Neural cell (in vitro differentiated cells): ENCODE data around the gene SUFU. TPM values are rescaled to one million over a fixed set of nuclear protein-coding genes. Genes with fewer than 3 reads are reported as not detected.

Source experiments
- H2AFZ ChIP-seq: fragments of 200-600, 300-800 bp; sonication (generic), shearing (Covaris generic); 2 replicates; pipeline ENCODE4 v1.6.0; 2014; ENCODE audit warnings: low read depth, mild to moderate bottlenecking, antibody characterized with exemption, low read length, moderate library complexity
- H3F3A ChIP-seq: fragments of 200-600 bp; shearing (Covaris generic); 2 replicates; pipeline ENCODE4 v1.6.1; 2016; ENCODE audit warnings: mild to moderate bottlenecking, moderate library complexity, mixed read lengths, antibody characterized with exemption, low read length; ENCODE audit not compliant: insufficient read depth, poor library complexity, severe bottlenecking
- H3K27ac ChIP-seq: fragments of 200-600, 300-800 bp; sonication (generic), shearing (Covaris generic); 2 replicates; pipeline ENCODE4 v1.5.1; 2014; ENCODE audit warnings: mild to moderate bottlenecking, low read length, moderate library complexity
- H3K27me3 ChIP-seq: fragments of 300-800, 200-600 bp; sonication (generic), shearing (Covaris generic); 2 replicates; pipeline ENCODE4 v1.6.0; 2014; ENCODE audit warnings: mild to moderate bottlenecking, low read depth, low read length, moderate library complexity; ENCODE audit not compliant: insufficient read depth
- H3K36me3 ChIP-seq: fragments of 300-800, 200-600 bp; sonication (generic), shearing (Covaris generic); 2 replicates; pipeline ENCODE4 v1.5.1; 2014; ENCODE audit warnings: mild to moderate bottlenecking, antibody characterized with exemption, low read length, moderate library complexity; ENCODE audit not compliant: insufficient read depth
- H3K4me2 ChIP-seq: fragments of 300-800, 200-600 bp; sonication (generic), shearing (Covaris generic); 2 replicates; pipeline ENCODE4 v1.6.0; 2014; ENCODE audit warnings: mild to moderate bottlenecking, low read length
- H3K4me3 ChIP-seq: fragments of 300-800, 200-600 bp; sonication (generic), shearing (Covaris generic); 2 replicates; pipeline ENCODE4 v1.5.1; 2014; ENCODE audit warnings: mild to moderate bottlenecking, low read length, moderate library complexity
- H3K79me2 ChIP-seq: fragments of 200-600 bp; shearing (Covaris generic); replicated peaks from 2 replicates; pipeline ENCODE4 v1.6.0; 2014; ENCODE audit warnings: mild to moderate bottlenecking, low read length, moderate library complexity; ENCODE audit not compliant: insufficient read depth
- H3K9ac ChIP-seq: fragments of 300-800, 200-600 bp; sonication (generic), shearing (Covaris generic); 2 replicates; pipeline ENCODE4 v1.6.1; 2016; ENCODE audit warnings: mild to moderate bottlenecking, low read length, mixed read lengths
- H3K9me2 ChIP-seq: fragments of 200-600 bp; shearing (Covaris generic); 2 replicates; pipeline ENCODE4 v1.6.1; 2016; ENCODE audit warnings: mild to moderate bottlenecking, low read length, mixed read lengths; ENCODE audit not compliant: insufficient read depth
- H3K9me3 ChIP-seq: fragments of 200-600, 300-800 bp; sonication (generic), shearing (Covaris generic); 2 replicates; pipeline ENCODE4 v1.6.1; 2016; ENCODE audit warnings: mild to moderate bottlenecking, mixed run types, low read length, moderate library complexity, mixed read lengths
- H4K20me1 ChIP-seq: fragments of 200-600 bp; shearing (Covaris generic); 2 replicates; pipeline ENCODE4 v1.6.1; 2016; ENCODE audit warnings: mild to moderate bottlenecking, mixed run types; ENCODE audit not compliant: insufficient read depth
- EP300 ChIP-seq: fragments of 450-650 bp; conservative IDR thresholded peaks from 2 replicates; pipeline ENCODE4 v1.6.1; 2014; ENCODE audit warnings: antibody characterized with exemption, mild to moderate bottlenecking, moderate library complexity; ENCODE audit not compliant: poor library complexity, severe bottlenecking
- EZH2 ChIP-seq: fragments of 200-600, 300-800 bp; shearing (Covaris generic), sonication (generic); IDR thresholded peaks from 2 replicates; pipeline ENCODE4 v1.6.1; 2014; ENCODE audit warnings: antibody characterized with exemption, low read length, borderline replicate concordance, mild to moderate bottlenecking; ENCODE audit not compliant: insufficient read depth, poor library complexity, severe bottlenecking
- MXI1 ChIP-seq: fragments of 450-650 bp; conservative IDR thresholded peaks from 2 replicates; pipeline ENCODE4 v1.6.1; 2014; ENCODE audit warnings: antibody characterized with exemption, mild to moderate bottlenecking; ENCODE audit not compliant: poor library complexity, severe bottlenecking
- POLR2AphosphoS5 ChIP-seq: IDR thresholded peaks from 2 replicates; pipeline ENCODE4 v1.6.1; 2012
- RAD21 ChIP-seq: fragments of 450-650 bp; conservative IDR thresholded peaks from 2 replicates; pipeline ENCODE4 v1.6.1; 2014; ENCODE audit warnings: antibody characterized with exemption, mild to moderate bottlenecking, moderate library complexity
- SMC3 ChIP-seq: fragments of 450-650 bp; conservative IDR thresholded peaks from 2 replicates; pipeline ENCODE4 v1.6.1; 2014; ENCODE audit warnings: antibody characterized with exemption, mild to moderate bottlenecking, moderate library complexity; ENCODE audit not compliant: poor library complexity
- TAF1 ChIP-seq: IDR thresholded peaks from 2 replicates; pipeline ENCODE4 v1.6.1; 2012; ENCODE audit warnings: low read depth
- polyA plus RNA-seq: library from polyadenylated mRNA; depleted of rRNA; stranded (reverse); fragments of >200 nt; gene quantifications from 2 replicates; pipeline ENCODE4 v1.2.3, GENCODE V29; 2014
- TF ChIP-seq, protein P1 (sequence below): IDR thresholded peaks from 2 replicates; pipeline ENCODE4 v1.6.1; 2012; ENCODE audit warnings: borderline replicate concordance
- TF ChIP-seq, protein P2 (sequence below): fragments of 450-650 bp; IDR thresholded peaks from 2 replicates; pipeline ENCODE4 v1.5.1; 2014; ENCODE audit warnings: antibody characterized with exemption, mild to moderate bottlenecking, moderate library complexity; ENCODE audit not compliant: poor library complexity, severe bottlenecking

SUFU gene
- polyA plus RNA-seq, 1 donor from 2014 or later: 4.8 TPM

DNA sequence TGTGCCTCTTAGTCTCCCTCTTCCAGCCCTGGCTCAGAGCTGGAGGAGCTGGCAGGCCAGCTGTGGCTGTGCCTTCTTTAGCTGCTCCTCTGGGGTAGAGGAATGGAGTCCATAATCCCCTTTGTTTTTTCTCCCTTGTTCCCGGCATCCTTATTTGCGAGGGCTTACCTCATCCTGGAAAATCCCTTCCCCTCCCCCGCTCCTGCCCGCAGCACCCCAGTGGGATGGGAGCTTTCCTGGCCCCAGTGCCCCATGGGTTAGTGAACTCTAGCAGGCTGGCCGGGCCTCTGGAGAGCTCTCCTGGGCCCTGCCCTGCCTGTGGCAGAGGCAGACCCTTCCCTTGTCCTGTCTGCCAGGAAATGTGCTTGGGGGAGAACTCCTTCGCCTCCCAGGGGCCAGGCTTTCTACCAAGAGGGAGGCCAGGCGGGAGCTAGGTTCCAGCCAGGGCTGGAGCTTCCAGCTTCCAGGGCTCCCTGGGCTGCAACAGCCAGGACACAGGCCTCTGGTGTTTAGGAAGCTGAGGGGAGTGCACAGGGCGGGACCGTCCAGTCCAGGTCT is 124.0 kb downstream of the SUFU start:
- Histone ChIP-seq H2AFZ (no peak overlapping the region), H3K9me2 (no peaks in the 10 kb centered on the region), H3K9me3 (no peaks in the 10 kb centered on the region), H3K27me3 (no peaks in the 10 kb centered on the region), H3K27ac (no peak overlapping the region), H3K4me2 (no peak overlapping the region), H3K36me3 (no peaks in the 10 kb centered on the region), H3K4me3 (no peak overlapping the region), H3F3A (no peaks in the 10 kb centered on the region), H3K79me2 (no peaks in the 10 kb centered on the region), H4K20me1 (no peaks in the 10 kb centered on the region), H3K9ac (no peak overlapping the region)
- TF ChIP-seq, protein P1, sequence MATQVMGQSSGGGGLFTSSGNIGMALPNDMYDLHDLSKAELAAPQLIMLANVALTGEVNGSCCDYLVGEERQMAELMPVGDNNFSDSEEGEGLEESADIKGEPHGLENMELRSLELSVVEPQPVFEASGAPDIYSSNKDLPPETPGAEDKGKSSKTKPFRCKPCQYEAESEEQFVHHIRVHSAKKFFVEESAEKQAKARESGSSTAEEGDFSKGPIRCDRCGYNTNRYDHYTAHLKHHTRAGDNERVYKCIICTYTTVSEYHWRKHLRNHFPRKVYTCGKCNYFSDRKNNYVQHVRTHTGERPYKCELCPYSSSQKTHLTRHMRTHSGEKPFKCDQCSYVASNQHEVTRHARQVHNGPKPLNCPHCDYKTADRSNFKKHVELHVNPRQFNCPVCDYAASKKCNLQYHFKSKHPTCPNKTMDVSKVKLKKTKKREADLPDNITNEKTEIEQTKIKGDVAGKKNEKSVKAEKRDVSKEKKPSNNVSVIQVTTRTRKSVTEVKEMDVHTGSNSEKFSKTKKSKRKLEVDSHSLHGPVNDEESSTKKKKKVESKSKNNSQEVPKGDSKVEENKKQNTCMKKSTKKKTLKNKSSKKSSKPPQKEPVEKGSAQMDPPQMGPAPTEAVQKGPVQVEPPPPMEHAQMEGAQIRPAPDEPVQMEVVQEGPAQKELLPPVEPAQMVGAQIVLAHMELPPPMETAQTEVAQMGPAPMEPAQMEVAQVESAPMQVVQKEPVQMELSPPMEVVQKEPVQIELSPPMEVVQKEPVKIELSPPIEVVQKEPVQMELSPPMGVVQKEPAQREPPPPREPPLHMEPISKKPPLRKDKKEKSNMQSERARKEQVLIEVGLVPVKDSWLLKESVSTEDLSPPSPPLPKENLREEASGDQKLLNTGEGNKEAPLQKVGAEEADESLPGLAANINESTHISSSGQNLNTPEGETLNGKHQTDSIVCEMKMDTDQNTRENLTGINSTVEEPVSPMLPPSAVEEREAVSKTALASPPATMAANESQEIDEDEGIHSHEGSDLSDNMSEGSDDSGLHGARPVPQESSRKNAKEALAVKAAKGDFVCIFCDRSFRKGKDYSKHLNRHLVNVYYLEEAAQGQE: no peak
- TF ChIP-seq EP300: no peak
- no peak for TF ChIP-seq TAF1
- no peak for TF ChIP-seq MXI1

DNA sequence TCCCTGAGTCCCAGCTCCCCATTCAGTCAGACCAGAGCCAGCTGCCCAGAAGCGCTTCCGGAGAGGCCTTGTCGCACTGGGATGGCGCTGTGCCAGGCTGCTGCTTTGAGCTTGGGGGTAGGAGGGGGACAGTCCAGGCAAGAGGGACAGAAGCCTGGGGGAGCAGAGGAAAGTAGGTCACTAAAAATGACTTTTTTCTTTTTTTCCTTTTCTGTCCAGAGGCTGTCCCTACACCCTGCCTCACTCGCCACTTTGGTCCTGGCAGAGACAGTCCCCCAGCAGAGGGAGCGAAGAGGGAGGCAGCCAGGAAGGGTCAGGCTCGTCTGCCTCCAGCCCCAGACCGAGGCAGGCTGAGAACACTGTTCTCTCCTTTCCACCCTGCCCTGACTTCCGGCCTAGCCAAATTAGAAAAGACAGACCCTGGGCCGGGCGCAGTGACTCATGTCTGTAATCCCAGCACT is 124.7 kb downstream of the SUFU start:
- H3F3A ChIP-seq: no peaks in the 10 kb centered on the region
- no peaks in the 10 kb centered on the region for H3K9me3 ChIP-seq
- no peak overlapping the region for H3K4me2 ChIP-seq
- H3K9ac ChIP-seq: no peak overlapping the region
- H4K20me1 ChIP-seq: no peaks in the 10 kb centered on the region
- H2AFZ ChIP-seq: no peak overlapping the region
- no peak overlapping the region for H3K4me3 ChIP-seq
- no peaks in the 10 kb centered on the region for H3K79me2 ChIP-seq
- H3K9me2 ChIP-seq: no peaks in the 10 kb centered on the region
- H3K36me3 ChIP-seq: no peaks in the 10 kb centered on the region
- no peak overlapping the region for H3K27ac ChIP-seq
- TF ChIP-seq, protein P2, sequence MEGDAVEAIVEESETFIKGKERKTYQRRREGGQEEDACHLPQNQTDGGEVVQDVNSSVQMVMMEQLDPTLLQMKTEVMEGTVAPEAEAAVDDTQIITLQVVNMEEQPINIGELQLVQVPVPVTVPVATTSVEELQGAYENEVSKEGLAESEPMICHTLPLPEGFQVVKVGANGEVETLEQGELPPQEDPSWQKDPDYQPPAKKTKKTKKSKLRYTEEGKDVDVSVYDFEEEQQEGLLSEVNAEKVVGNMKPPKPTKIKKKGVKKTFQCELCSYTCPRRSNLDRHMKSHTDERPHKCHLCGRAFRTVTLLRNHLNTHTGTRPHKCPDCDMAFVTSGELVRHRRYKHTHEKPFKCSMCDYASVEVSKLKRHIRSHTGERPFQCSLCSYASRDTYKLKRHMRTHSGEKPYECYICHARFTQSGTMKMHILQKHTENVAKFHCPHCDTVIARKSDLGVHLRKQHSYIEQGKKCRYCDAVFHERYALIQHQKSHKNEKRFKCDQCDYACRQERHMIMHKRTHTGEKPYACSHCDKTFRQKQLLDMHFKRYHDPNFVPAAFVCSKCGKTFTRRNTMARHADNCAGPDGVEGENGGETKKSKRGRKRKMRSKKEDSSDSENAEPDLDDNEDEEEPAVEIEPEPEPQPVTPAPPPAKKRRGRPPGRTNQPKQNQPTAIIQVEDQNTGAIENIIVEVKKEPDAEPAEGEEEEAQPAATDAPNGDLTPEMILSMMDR: no peak
- TF ChIP-seq EP300 (no peak), EZH2 (no peak), TAF1 (no peak), RAD21 (no peak), SMC3 (no peak), POLR2AphosphoS5 (no peak)
- TF ChIP-seq, protein P1: no peak
- no peaks in the 10 kb centered on the region for H3K27me3 ChIP-seq
